Activated CD8-positive, alpha-beta T cell treated with anti-CD3 and anti-CD28 coated beads, Interleukin-2, amount 10 ng/mL, durations not matched to agents 7 days and 5 days (primary cell): ENCODE measurements around the gene ABCG2. TPM values are rescaled to one million over a fixed set of nuclear protein-coding genes. Genes with fewer than 3 reads are reported as not detected.

Source experiments
- ATAC-seq: fragments of 150-1000 bp; cut with Tn5 transposase; one replicate; pipeline ENCODE4 v1.10.0; 2021; ENCODE audit warnings: moderate library complexity
- CTCF ChIA-PET: fragments of 350-600 bp; sonication (Branson Sonifier 250); formaldehyde crosslinking; loops from one replicate; lab custom pipeline; 2021; ENCODE audit warnings: antibody characterized with exemption; lab: Charles Lee
- POLR2A ChIA-PET: fragments of 350-600 bp; sonication (Branson Sonifier 250); formaldehyde crosslinking; loops from one replicate; lab custom pipeline; 2021; ENCODE audit warnings: antibody characterized with exemption; lab: Charles Lee
- DNase-seq: peaks from one replicate; pipeline ENCODE4 v3.0.0-alpha.2; 2020
- H3K27ac Mint-ChIP-seq: one replicate; pipeline ENCODE4 v1.8.0; 2021; ENCODE audit warnings: mild to moderate bottlenecking, mixed read lengths
- H3K27me3 Mint-ChIP-seq: one replicate; pipeline ENCODE4 v1.8.0; 2021; ENCODE audit warnings: low read depth, mixed read lengths
- H3K36me3 Mint-ChIP-seq: one replicate; pipeline ENCODE4 v1.8.0; 2021; ENCODE audit warnings: low read depth, mixed read lengths
- H3K4me1 Mint-ChIP-seq: one replicate; pipeline ENCODE4 v1.8.0; 2021; ENCODE audit warnings: low read depth, mixed read lengths
- H3K4me3 Mint-ChIP-seq: one replicate; pipeline ENCODE4 v1.8.0; 2021; ENCODE audit warnings: mild to moderate bottlenecking, mixed read lengths
- H3K9me3 Mint-ChIP-seq: one replicate; pipeline ENCODE4 v1.8.0; 2022; ENCODE audit warnings: mixed read lengths; ENCODE audit not compliant: insufficient read depth
- total RNA-seq, 2 experiments: library from RNA; stranded (reverse); gene quantifications; one replicate each; pipeline ENCODE4 v1.2.3, GENCODE V29; 2021

ABCG2 gene
- total RNA-seq, 2 experiments from 2014 or later: 0.57 to 0.61 TPM

DNA sequence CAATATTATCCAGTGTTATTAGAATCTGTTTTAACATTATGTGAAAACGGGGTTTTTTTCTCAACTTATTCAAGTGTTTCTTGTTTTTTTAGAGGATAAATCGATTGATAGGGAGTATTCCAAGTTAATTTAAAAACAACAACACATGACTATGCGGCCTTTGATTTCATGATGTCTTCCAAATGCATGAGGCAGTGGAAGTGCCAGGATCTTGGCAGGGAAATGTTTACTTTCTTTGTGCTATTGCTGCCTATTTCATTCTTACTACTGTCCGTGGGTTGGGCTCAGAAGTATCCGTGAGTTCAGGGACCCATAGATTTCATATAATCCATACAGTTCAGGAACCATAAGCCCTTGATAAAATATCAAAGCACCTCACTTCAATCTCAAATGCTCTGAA, 64.6 kb downstream of the ABCG2 start:
- ChIA-PET POLR2A (no interaction called here), CTCF (no interaction called here)
- Mint-ChIP-seq H3K9me3 (no peaks in the 10 kb centered on the region), H3K4me1 (no peaks in the 10 kb centered on the region), H3K27me3 (peaks cover 3% of the 10 kb centered on the region), H3K36me3 (no peaks in the 10 kb centered on the region), H3K4me3 (no peak overlapping the region), H3K27ac (no peak overlapping the region)
- ATAC-seq: no peak
- no peak for DNase-seq

- H3K27ac Mint-ChIP-seq: no peak overlapping the region
- peaks cover 4% of the 10 kb centered on the region for H3K27me3 Mint-ChIP-seq
- no peaks in the 10 kb centered on the region for H3K4me1 Mint-ChIP-seq
- H3K36me3 Mint-ChIP-seq: no peaks in the 10 kb centered on the region
- ATAC-seq (no peak), DNase-seq (no peak)
- ChIA-PET POLR2A (no interaction called here), CTCF (no interaction called here)
- no peak overlapping the region for H3K4me3 Mint-ChIP-seq
- H3K9me3 Mint-ChIP-seq: no peaks in the 10 kb centered on the region
Observed at GRCh38 chr4:88091378-88091777, 67.1 kb downstream of the ABCG2 start.

- Mint-ChIP-seq H3K4me3 (no peak overlapping the region), H3K36me3 (no peaks in the 10 kb centered on the region), H3K9me3 (no peaks in the 10 kb centered on the region), H3K4me1 (no peaks in the 10 kb centered on the region), H3K27me3 (peaks cover 2% of the 10 kb centered on the region), H3K27ac (no peak overlapping the region)
- ChIA-PET POLR2A (no interaction called here), CTCF (no interaction called here)
- DNase-seq (no peak), ATAC-seq (no peak)
Observed at GRCh38 chr4:88090898-88091297, 67.5 kb downstream of the ABCG2 start.

- POLR2A ChIA-PET: no interaction called here
Observed at GRCh38 chr4:88087004-88087403, 71.4 kb downstream of the ABCG2 start.

DNA sequence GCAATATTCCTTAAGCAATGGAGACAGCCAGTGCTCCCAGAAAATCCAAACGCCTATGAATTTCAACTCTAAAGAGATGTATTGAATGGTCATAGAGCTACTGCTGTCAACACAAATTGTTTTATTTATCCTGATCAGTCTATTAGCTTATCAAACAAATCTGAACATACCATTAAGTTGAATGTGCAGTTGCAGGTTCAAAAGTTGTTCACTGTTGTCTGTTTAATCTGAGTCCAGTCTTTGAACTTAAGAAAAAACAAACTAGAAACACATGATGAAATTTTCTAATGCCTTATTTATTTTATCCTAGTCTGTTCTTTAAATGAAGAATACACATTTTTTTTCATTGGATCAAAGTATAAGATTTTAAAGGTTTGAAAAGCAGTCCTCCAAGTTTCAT, 77.8 kb downstream of the ABCG2 start:
- ATAC-seq (no peak), DNase-seq (no peak)
- CTCF ChIA-PET: no interaction called here
- H3K4me1 Mint-ChIP-seq: no peaks in the 10 kb centered on the region
- no peak overlapping the region for H3K27ac Mint-ChIP-seq
- H3K27me3 Mint-ChIP-seq: peaks cover 5% of the 10 kb centered on the region
- peaks cover 2% of the 10 kb centered on the region for H3K36me3 Mint-ChIP-seq
- POLR2A ChIA-PET: no interaction called here
- no peaks in the 10 kb centered on the region for H3K9me3 Mint-ChIP-seq
- no peak overlapping the region for H3K4me3 Mint-ChIP-seq

More at GRCh38 chr4:88087004-88087403, 71.4 kb downstream of the ABCG2 start:
- H3K4me3 Mint-ChIP-seq: no peak overlapping the region
- ATAC-seq: no peak
- CTCF ChIA-PET: interaction anchor here (1.0 kb wide), 1 partner anchor 76 kb away, joined by 3 read pairs; no protein-coding TSS in a partner anchor
- H3K4me1 Mint-ChIP-seq: no peaks in the 10 kb centered on the region
- H3K9me3 Mint-ChIP-seq: no peaks in the 10 kb centered on the region
- H3K27me3 Mint-ChIP-seq: peaks cover 7% of the 10 kb centered on the region
- no peak overlapping the region for H3K27ac Mint-ChIP-seq
- H3K36me3 Mint-ChIP-seq: no peaks in the 10 kb centered on the region
- DNase-seq: no peak

- no peaks in the 10 kb centered on the region for H3K9me3 Mint-ChIP-seq
- H3K27me3 Mint-ChIP-seq: peaks cover 3% of the 10 kb centered on the region
- ATAC-seq: no peak
- no peaks in the 10 kb centered on the region for H3K4me1 Mint-ChIP-seq
- ChIA-PET CTCF (no interaction called here), POLR2A (no interaction called here)
- H3K36me3 Mint-ChIP-seq: peaks cover 12% of the 10 kb centered on the region
- no peak for DNase-seq
- no peak overlapping the region for H3K4me3 Mint-ChIP-seq
- H3K27ac Mint-ChIP-seq: no peak overlapping the region
Observed at GRCh38 chr4:88078579-88078978, 79.9 kb downstream of the ABCG2 start.

- Mint-ChIP-seq H3K9me3 (no peaks in the 10 kb centered on the region), H3K27me3 (peaks cover 2% of the 10 kb centered on the region), H3K27ac (no peak overlapping the region), H3K4me3 (no peak overlapping the region), H3K4me1 (no peaks in the 10 kb centered on the region), H3K36me3 (peaks cover 12% of the 10 kb centered on the region)
- CTCF ChIA-PET: no interaction called here
- DNase-seq: no peak
- POLR2A ChIA-PET: interaction anchor here (0.6 kb wide), 1 partner anchor 57 kb away, joined by 3 read pairs; no protein-coding TSS in a partner anchor
- ATAC-seq: no peak
Observed at GRCh38 chr4:88077911-88078524, 80.4 kb downstream of the ABCG2 start.

DNA sequence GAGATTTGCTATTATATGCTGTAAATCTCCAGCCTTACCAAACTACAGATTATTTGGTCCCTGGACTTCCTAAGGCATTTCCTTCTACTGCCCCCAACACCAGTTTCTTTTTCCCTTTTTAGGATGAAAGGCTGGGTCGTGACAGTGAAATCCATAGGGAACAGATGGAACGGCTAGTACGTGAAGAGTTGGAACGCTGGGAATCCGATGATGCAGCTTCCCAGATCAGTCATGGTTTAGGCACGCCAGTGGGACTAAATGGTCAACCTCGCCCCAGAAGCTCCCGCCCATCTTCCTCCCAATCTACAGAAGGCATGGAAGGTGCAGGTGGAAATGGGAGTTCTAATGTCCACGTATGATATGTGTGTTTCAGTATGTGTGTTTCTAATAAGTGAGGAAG, 83.1 kb downstream of the ABCG2 start:
- DNase-seq (no peak), ATAC-seq (no peak)
- Mint-ChIP-seq H3K9me3 (peaks cover 5% of the 10 kb centered on the region), H3K27me3 (no peaks in the 10 kb centered on the region), H3K27ac (no peak overlapping the region), H3K4me3 (no peak overlapping the region), H3K36me3 (peaks cover 31% of the 10 kb centered on the region), H3K4me1 (no peaks in the 10 kb centered on the region)
- ChIA-PET POLR2A (no interaction called here), CTCF (no interaction called here)

GRCh38 chr4:88070031-88070430, 88.4 kb downstream of the ABCG2 start:
- Mint-ChIP-seq H3K27ac (no peak overlapping the region), H3K36me3 (peaks cover 54% of the 10 kb centered on the region), H3K4me1 (peaks cover 4% of the 10 kb centered on the region), H3K9me3 (peaks cover 5% of the 10 kb centered on the region), H3K27me3 (no peaks in the 10 kb centered on the region), H3K4me3 (no peak overlapping the region)
- ChIA-PET CTCF (no interaction called here), POLR2A (no interaction called here)
- DNase-seq (no peak), ATAC-seq (no peak)

- H3K27ac Mint-ChIP-seq: no peak overlapping the region
- CTCF ChIA-PET: no interaction called here
- H3K9me3 Mint-ChIP-seq: no peaks in the 10 kb centered on the region
- POLR2A ChIA-PET: no interaction called here
- peaks cover 27% of the 10 kb centered on the region for H3K36me3 Mint-ChIP-seq
- H3K27me3 Mint-ChIP-seq: no peaks in the 10 kb centered on the region
- no peak overlapping the region for H3K4me3 Mint-ChIP-seq
- no peaks in the 10 kb centered on the region for H3K4me1 Mint-ChIP-seq
- ATAC-seq (no peak), DNase-seq (no peak)
Observed at GRCh38 chr4:88064410-88064809, 94.0 kb downstream of the ABCG2 start.

- H3K27ac Mint-ChIP-seq: no peak overlapping the region
- H3K9me3 Mint-ChIP-seq: no peaks in the 10 kb centered on the region
- CTCF ChIA-PET: no interaction called here
- ATAC-seq (no peak), DNase-seq (no peak)
- no peaks in the 10 kb centered on the region for H3K4me1 Mint-ChIP-seq
- no peaks in the 10 kb centered on the region for H3K27me3 Mint-ChIP-seq
- no peak overlapping the region for H3K4me3 Mint-ChIP-seq
- POLR2A ChIA-PET: no interaction called here
- H3K36me3 Mint-ChIP-seq: peaks cover 23% of the 10 kb centered on the region
Observed at GRCh38 chr4:88063634-88064296, 94.7 kb downstream of the ABCG2 start.

- peaks cover 18% of the 10 kb centered on the region for H3K36me3 Mint-ChIP-seq
- H3K4me1 Mint-ChIP-seq: no peaks in the 10 kb centered on the region
- POLR2A ChIA-PET: no interaction called here
Observed at GRCh38 chr4:88062843-88063242, 95.6 kb downstream of the ABCG2 start.

More at GRCh38 chr4:88062843-88063242, 95.6 kb downstream of the ABCG2 start:
- DNase-seq (no peak), ATAC-seq (no peak)
- Mint-ChIP-seq H3K9me3 (no peaks in the 10 kb centered on the region), H3K4me3 (no peak overlapping the region), H3K27ac (no peak overlapping the region), H3K27me3 (no peaks in the 10 kb centered on the region)
- CTCF ChIA-PET: no interaction called here
